GM03348 (cell line): ENCODE measurements around the gene ARPC1A.
"Not testable (repeated sequence)": the region's sequence is repeated elsewhere in the genome, so short reads cannot be mapped to it uniquely, and the experiment has no call there.

Source experiments
- DNase-seq: peaks from one replicate; pipeline ENCODE4 v3.0.0; 2012; ENCODE audit warnings: low spot score

Gene ARPC1A

DNA sequence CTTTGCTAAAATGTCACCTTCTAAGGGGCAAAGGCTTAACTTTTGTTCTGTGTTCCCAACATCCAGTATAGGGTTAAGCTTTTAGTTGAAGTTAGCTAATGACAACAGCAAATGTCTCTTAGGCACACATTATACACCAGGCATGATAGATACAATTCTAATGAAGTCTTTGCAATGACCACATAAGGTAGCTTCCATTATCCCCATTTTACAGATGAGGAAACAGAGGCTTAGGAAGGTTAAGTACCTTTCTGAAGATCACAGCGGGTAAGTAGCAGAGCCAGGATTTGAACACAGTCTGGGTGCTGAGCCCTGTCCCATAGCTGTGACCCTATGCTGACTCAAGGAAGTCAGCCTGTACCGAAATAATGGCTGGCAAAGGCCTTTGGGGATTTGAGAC is 84.9 kb downstream of the ARPC1A start:
- no peak for DNase-seq

DNA sequence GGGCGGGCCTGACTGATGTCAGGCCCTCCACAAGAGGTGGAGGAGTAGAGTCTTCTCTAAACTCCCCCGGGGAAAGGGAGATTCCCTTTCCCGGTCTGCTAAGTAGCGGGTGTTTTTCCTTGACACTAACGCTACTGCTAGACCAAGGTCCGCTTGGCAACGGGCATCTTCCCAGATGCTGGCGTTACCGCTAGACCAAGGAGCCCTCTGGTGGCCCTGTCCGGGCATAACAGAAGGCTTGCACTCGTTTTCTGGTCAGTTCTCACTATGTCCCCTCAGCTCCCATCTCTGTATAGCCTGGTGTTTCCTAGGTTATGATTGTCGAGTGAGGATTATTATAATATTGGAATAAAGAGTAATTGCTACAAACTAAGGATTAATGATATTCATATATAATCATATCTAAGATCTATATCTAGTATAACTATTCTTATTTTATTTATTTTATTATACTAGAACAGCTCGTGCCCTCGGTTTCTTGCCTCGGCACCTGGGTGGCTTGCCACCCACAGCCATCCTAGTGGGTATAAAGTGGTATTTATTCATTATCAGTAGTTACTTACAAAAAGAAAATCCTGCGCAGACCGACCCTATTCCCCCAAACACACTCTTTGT is 89.9 kb downstream of the ARPC1A start:
- DNase-seq, result not testable (repeated sequence)
